Measurements from ENCODE around the gene MDFI. TPM values are rescaled to one million over a fixed set of nuclear protein-coding genes. Genes with fewer than 3 reads are reported as not detected.

The MDFI gene
- polyA plus RNA-seq, 1 of the 3 experiments (the other 2 are of a cell fraction), result 7.0 TPM

DNA sequence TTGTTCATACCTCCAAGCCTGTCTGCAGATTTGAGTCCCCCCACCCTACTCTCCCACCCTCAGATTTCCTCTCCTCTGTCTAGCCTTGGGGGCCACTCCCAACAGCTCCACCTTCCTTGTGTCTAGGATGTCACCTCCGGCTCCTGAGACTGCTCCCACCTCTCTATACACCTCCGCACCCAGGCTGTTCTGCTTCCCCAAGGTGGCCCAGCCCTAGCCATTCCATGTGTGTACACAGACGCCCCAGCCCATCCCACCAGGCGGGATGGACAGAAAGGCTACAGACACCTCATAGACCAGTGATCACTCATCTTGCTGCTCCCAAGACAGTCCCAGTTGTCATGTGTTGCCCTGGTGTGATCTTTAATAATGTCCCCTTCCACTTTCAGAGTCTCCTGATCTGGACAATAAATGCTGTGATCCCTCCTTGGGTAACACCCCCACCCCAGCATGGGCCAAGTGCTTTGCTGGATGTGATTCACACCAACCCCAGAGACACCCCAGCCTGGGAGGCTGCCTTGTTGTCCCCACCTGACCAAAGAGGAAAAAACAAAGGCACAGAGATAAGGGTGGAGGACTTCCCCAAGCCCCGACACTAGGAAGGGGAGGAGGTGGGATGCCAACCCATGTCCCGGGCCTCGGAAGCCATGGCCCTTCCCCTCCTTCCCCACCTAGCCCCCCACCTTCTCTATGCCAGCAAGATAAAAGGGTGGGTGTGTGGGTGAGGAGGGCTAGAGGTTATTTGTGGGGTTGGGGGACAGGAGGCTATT is 36.1 kb downstream of the MDFI start:
- H3K4me1 ChIP-seq (ENCODE audit: control insufficient read depth in 1 of 2, insufficient read depth in 2 of 2, low read depth in 1 of 2, low read length in 1 of 2), result peaks cover 0 to 13% of the 10 kb centered on the region in 2 experiments; a peak in 1 of 4 replicates
- no peaks in the 10 kb centered on the region; the same call in 1 of the 2 replicates for H3K27me3 ChIP-seq (ENCODE audit: insufficient read depth)
- no peaks in the 10 kb centered on the region for H3K9me3 ChIP-seq
- no peaks in the 10 kb centered on the region for H3K9me2 ChIP-seq
- no peak overlapping the region for H3K9ac ChIP-seq
- no peak overlapping the region for H3K4me3 ChIP-seq (ENCODE audit: low read depth in 2 of 2, low read length in 1 of 2)
- H3K36me3 ChIP-seq (replicated peaks in 1 of 2; ENCODE audit: control insufficient read depth in 1 of 2, insufficient read depth in 2 of 2, low read length in 1 of 2), result no peaks in the 10 kb centered on the region
- ChIA-PET CTCF (interaction anchor here (0.8 to 19.4 kb wide), 6 partner anchors 9 to 306 kb away, joined by 3 to 285 read pairs (median 12); no protein-coding TSS in a partner anchor), POLR2A (no interaction called here)
- DNase-seq, result no peak
- H3F3A ChIP-seq (replicated peaks; ENCODE audit: insufficient read depth), result no peaks in the 10 kb centered on the region
- no peak overlapping the region for H2AFZ ChIP-seq (ENCODE audit: low read depth)
- TF ChIP-seq FOSL2 (IDR thresholded peaks at IDR 0.05; ENCODE audit: borderline replicate concordance, low read depth) (no peak), SIN3A (IDR thresholded peaks at IDR 0.05; ENCODE audit: borderline replicate concordance, low read depth, low read length) (no peak), FOXM1 (IDR thresholded peaks at IDR 0.05; ENCODE audit: low read depth) (no peak), FOXJ3 (CRISPR knock-in tag; IDR thresholded peaks at IDR 0.05) (no peak)
- TF ChIP-seq, protein P1, sequence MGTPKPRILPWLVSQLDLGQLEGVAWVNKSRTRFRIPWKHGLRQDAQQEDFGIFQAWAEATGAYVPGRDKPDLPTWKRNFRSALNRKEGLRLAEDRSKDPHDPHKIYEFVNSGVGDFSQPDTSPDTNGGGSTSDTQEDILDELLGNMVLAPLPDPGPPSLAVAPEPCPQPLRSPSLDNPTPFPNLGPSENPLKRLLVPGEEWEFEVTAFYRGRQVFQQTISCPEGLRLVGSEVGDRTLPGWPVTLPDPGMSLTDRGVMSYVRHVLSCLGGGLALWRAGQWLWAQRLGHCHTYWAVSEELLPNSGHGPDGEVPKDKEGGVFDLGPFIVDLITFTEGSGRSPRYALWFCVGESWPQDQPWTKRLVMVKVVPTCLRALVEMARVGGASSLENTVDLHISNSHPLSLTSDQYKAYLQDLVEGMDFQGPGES (IDR thresholded peaks at IDR 0.05; ENCODE audit: low read depth, low read length), result no peak
- TF ChIP-seq, protein P2, sequence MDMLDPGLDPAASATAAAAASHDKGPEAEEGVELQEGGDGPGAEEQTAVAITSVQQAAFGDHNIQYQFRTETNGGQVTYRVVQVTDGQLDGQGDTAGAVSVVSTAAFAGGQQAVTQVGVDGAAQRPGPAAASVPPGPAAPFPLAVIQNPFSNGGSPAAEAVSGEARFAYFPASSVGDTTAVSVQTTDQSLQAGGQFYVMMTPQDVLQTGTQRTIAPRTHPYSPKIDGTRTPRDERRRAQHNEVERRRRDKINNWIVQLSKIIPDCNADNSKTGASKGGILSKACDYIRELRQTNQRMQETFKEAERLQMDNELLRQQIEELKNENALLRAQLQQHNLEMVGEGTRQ (IDR thresholded peaks at IDR 0.05; ENCODE audit: borderline replicate concordance, low read depth, low read length), result no peak
- TF ChIP-seq, protein P3, sequence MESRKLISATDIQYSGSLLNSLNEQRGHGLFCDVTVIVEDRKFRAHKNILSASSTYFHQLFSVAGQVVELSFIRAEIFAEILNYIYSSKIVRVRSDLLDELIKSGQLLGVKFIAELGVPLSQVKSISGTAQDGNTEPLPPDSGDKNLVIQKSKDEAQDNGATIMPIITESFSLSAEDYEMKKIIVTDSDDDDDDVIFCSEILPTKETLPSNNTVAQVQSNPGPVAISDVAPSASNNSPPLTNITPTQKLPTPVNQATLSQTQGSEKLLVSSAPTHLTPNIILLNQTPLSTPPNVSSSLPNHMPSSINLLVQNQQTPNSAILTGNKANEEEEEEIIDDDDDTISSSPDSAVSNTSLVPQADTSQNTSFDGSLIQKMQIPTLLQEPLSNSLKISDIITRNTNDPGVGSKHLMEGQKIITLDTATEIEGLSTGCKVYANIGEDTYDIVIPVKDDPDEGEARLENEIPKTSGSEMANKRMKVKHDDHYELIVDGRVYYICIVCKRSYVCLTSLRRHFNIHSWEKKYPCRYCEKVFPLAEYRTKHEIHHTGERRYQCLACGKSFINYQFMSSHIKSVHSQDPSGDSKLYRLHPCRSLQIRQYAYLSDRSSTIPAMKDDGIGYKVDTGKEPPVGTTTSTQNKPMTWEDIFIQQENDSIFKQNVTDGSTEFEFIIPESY (IDR thresholded peaks at IDR 0.05; ENCODE audit: borderline replicate concordance, low read depth), result no peak
- TF ChIP-seq, protein P4, sequence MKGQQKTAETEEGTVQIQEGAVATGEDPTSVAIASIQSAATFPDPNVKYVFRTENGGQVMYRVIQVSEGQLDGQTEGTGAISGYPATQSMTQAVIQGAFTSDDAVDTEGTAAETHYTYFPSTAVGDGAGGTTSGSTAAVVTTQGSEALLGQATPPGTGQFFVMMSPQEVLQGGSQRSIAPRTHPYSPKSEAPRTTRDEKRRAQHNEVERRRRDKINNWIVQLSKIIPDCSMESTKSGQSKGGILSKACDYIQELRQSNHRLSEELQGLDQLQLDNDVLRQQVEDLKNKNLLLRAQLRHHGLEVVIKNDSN (IDR thresholded peaks at IDR 0.05; ENCODE audit: borderline replicate concordance, low read depth), result no peak
- TF ChIP-seq, protein P5, sequence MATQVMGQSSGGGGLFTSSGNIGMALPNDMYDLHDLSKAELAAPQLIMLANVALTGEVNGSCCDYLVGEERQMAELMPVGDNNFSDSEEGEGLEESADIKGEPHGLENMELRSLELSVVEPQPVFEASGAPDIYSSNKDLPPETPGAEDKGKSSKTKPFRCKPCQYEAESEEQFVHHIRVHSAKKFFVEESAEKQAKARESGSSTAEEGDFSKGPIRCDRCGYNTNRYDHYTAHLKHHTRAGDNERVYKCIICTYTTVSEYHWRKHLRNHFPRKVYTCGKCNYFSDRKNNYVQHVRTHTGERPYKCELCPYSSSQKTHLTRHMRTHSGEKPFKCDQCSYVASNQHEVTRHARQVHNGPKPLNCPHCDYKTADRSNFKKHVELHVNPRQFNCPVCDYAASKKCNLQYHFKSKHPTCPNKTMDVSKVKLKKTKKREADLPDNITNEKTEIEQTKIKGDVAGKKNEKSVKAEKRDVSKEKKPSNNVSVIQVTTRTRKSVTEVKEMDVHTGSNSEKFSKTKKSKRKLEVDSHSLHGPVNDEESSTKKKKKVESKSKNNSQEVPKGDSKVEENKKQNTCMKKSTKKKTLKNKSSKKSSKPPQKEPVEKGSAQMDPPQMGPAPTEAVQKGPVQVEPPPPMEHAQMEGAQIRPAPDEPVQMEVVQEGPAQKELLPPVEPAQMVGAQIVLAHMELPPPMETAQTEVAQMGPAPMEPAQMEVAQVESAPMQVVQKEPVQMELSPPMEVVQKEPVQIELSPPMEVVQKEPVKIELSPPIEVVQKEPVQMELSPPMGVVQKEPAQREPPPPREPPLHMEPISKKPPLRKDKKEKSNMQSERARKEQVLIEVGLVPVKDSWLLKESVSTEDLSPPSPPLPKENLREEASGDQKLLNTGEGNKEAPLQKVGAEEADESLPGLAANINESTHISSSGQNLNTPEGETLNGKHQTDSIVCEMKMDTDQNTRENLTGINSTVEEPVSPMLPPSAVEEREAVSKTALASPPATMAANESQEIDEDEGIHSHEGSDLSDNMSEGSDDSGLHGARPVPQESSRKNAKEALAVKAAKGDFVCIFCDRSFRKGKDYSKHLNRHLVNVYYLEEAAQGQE (IDR thresholded peaks at IDR 0.05; ENCODE audit: low read depth, low read length), result no peak
- H4K20me1 ChIP-seq (ENCODE audit: insufficient read depth), result no peaks in the 10 kb centered on the region
- H3K79me2 ChIP-seq (ENCODE audit: insufficient read depth), result no peaks in the 10 kb centered on the region
- WGBS (ENCODE audit: low lambda C conversion rate), result 82% methylated on average over 7 of the region's 7 CpGs
- H3K4me2 ChIP-seq, result no peak overlapping the region
- H3K27ac ChIP-seq (ENCODE audit: low read depth in 2 of 2, low read length in 1 of 2), result no peak overlapping the region

All from SK-N-SH (cell line).